ENCODE results near the gene TCF12.

Gene TCF12

DNA sequence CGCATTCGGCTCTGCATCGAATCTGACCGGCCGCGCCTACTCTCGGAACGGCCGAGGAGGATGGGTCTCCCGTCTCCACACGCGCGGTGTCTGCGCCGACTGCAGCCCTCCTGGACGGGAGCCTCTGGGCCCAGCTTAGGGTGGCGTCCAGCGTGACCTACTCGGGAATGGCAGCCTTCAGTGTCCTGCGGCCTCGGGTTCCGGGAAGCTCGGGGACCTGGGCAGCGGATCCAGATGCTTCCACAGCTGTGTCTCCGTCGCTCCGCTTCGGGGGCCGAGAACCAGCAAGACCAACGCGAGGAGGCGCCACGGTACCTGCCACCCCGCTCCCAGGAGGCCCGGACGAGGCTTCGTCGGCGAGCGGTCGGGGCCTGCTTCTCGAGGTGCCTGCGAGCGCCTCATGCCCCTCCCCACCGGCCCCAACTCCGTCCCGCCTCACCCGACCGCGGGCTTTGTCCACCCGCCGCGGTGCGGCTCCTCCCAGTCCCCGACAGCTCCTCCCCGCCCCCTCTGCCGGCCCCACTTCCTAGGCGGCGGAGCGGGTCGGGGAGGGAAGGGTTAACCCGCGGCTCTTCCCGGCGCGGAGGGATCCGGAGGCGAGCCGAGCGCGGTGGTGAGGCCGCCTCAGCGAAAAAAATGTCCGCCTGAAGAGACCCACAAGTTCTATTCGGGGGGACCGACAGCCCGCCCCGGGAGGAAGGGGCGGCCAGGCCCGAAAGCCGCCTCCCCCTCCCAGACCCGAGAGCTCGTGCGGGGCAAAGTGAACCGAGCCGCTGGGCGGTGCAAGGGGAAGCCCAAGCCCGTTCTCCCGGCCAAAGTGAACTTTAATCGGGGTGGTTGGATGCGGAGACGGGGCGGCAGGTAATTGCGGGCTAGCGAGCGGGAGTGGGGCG lies at the start of gene TCF12:
TSS of gene TCF12 (plus strand) at position 599 of the 893 bp plus-strand sequence. CDS start 1,270 bp downstream, outside the sequence.
- no peaks in the 10 kb centered on the region for H3K9me3 ChIP-seq (ENCODE audit: control insufficient read depth in 1 of 2, low read length in 2 of 2)
- H3K4me1 ChIP-seq (ENCODE audit: control insufficient read depth in 1 of 2, insufficient read depth in 2 of 2, low read length in 2 of 2), result peaks cover 22 to 33% of the 10 kb centered on the region in 2 donors
- peak within 1 kb of the TSS; percentile 89 for H3K27ac ChIP-seq (ENCODE audit: low read depth, low read length)
- H3K9ac ChIP-seq (ENCODE audit: low read depth in 1 of 2, low read length in 2 of 2), result peak within 1 kb of the TSS; percentile 82 to 91
- H3K36me3 ChIP-seq (ENCODE audit: control insufficient read depth in 1 of 2, insufficient read depth in 2 of 2, low read length in 2 of 2), result no peaks in the 10 kb centered on the region
- no peaks in the 10 kb centered on the region for H3K27me3 ChIP-seq (ENCODE audit: control insufficient read depth in 1 of 2, insufficient read depth in 2 of 2, low read length in 2 of 2)
- H3K4me3 ChIP-seq (ENCODE audit: low read depth in 1 of 2, low read length in 2 of 2), result peak within 1 kb of the TSS; percentile 92 to 94

GRCh38 chr15:56869573-56869972 lies 48.9 kb upstream of the TCF12 start:
- Histone ChIP-seq H3K4me3 (ENCODE audit: low read depth in 1 of 2, low read length in 2 of 2) (no peak overlapping the region), H3K27me3 (ENCODE audit: control insufficient read depth in 1 of 2, insufficient read depth in 2 of 2, low read length in 2 of 2) (no peaks in the 10 kb centered on the region), H3K27ac (ENCODE audit: low read depth, low read length) (no peak overlapping the region), H3K36me3 (ENCODE audit: control insufficient read depth in 1 of 2, insufficient read depth in 2 of 2, low read length in 2 of 2) (no peaks in the 10 kb centered on the region), H3K9me3 (ENCODE audit: control insufficient read depth in 1 of 2, low read length in 2 of 2) (no peaks in the 10 kb centered on the region), H3K4me1 (ENCODE audit: control insufficient read depth in 1 of 2, insufficient read depth in 2 of 2, low read length in 2 of 2) (no peaks in the 10 kb centered on the region), H3K9ac (ENCODE audit: low read depth in 1 of 2, low read length in 2 of 2) (no peak overlapping the region)

DNA sequence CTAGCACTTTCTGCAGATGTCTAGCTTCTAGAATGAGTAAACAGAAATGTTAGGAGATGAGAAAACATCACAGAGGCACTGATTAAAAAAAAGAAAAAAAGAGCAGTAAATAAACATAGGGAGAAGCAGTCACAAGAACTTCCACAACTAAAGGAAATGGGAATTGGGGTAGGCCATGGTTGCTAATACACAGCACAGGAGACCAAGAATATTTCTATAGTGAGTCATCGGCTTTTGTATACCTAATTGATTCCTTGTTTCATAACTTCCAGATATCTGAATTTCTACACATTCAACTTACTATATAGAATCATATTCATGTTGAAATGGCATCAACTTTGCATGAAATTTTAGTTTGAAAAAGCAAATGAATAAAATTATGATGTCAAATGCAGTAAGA lies 47.3 kb upstream of the TCF12 start:
- H3K9ac ChIP-seq (ENCODE audit: low read depth in 1 of 2, low read length in 2 of 2), result no peak overlapping the region
- no peaks in the 10 kb centered on the region for H3K27me3 ChIP-seq (ENCODE audit: control insufficient read depth in 1 of 2, insufficient read depth in 2 of 2, low read length in 2 of 2)
- no peaks in the 10 kb centered on the region for H3K4me1 ChIP-seq (ENCODE audit: control insufficient read depth in 1 of 2, insufficient read depth in 2 of 2, low read length in 2 of 2)
- no peak overlapping the region for H3K4me3 ChIP-seq (ENCODE audit: low read depth in 1 of 2, low read length in 2 of 2)
- no peaks in the 10 kb centered on the region for H3K9me3 ChIP-seq (ENCODE audit: control insufficient read depth in 1 of 2, low read length in 2 of 2)
- H3K36me3 ChIP-seq (ENCODE audit: control insufficient read depth in 1 of 2, insufficient read depth in 2 of 2, low read length in 2 of 2), result no peaks in the 10 kb centered on the region
- H3K27ac ChIP-seq (ENCODE audit: low read depth, low read length), result no peak overlapping the region

DNA sequence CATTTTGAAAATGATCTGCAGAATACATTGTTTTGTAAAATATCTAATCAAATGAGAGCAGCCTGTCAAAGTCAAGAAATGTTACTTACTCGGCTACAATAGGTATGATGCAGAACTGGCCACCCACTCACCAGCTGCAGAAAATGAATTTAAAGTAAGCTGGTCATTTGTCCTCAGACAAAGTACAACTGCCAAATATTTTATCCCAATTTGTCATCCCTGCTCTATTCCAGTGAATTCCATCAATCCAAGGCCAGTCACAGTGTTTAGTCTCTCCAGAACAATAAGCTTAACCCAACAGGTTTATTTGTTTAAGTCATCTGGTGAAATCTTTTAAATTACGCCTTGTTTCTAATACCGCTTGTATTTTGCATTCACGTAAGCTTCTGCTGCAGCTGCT lies 46.6 kb upstream of the TCF12 start:
- no peak overlapping the region for H3K27ac ChIP-seq (ENCODE audit: low read depth, low read length)
- no peaks in the 10 kb centered on the region for H3K27me3 ChIP-seq (ENCODE audit: control insufficient read depth in 1 of 2, insufficient read depth in 2 of 2, low read length in 2 of 2)
- no peaks in the 10 kb centered on the region for H3K9me3 ChIP-seq (ENCODE audit: control insufficient read depth in 1 of 2, low read length in 2 of 2)
- no peaks in the 10 kb centered on the region for H3K36me3 ChIP-seq (ENCODE audit: control insufficient read depth in 1 of 2, insufficient read depth in 2 of 2, low read length in 2 of 2)
- no peak overlapping the region for H3K9ac ChIP-seq (ENCODE audit: low read depth in 1 of 2, low read length in 2 of 2)
- no peak overlapping the region for H3K4me3 ChIP-seq (ENCODE audit: low read depth in 1 of 2, low read length in 2 of 2)
- H3K4me1 ChIP-seq (ENCODE audit: control insufficient read depth in 1 of 2, insufficient read depth in 2 of 2, low read length in 2 of 2), result no peaks in the 10 kb centered on the region

DNA sequence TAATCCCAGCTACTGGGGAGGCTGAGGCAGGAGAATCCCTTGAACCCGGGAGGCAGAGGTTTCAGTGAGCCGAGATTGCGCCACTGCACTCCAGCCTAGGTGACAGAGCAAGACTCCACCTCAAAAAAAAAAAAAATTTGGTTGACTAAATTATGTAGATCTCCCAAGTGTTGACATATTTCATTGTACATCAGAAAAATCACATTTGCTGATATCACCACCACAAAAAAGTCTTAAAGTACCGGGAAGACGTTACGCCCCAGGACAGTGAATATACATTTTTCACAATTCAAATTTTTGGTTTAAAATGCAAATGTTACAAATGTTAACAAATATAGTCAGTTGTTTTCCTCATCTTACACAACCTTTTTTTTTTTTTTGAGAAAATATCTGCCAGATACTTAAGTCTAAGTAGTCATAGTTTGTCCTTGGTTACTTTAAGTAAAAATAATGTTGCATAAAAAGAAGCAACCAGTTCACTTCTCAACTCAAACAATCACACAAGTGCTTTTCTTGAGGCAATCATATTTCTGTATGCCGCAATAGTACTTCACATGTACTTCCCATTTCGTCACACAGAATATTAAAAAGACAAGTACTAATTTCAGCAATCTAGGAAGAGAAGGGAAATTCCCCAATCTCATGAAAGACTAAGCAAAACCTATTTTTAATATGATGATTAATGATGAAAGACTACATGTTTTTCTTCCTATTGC lies 41.0 kb upstream of the TCF12 start:
- H3K9ac ChIP-seq (ENCODE audit: low read depth in 1 of 2, low read length in 2 of 2), result no peak overlapping the region
- H3K36me3 ChIP-seq (ENCODE audit: control insufficient read depth in 1 of 2, insufficient read depth in 2 of 2, low read length in 2 of 2), result no peaks in the 10 kb centered on the region
- no peaks in the 10 kb centered on the region for H3K27me3 ChIP-seq (ENCODE audit: control insufficient read depth in 1 of 2, insufficient read depth in 2 of 2, low read length in 2 of 2)
- no peaks in the 10 kb centered on the region for H3K9me3 ChIP-seq (ENCODE audit: control insufficient read depth in 1 of 2, low read length in 2 of 2)
- H3K4me1 ChIP-seq (ENCODE audit: control insufficient read depth in 1 of 2, insufficient read depth in 2 of 2, low read length in 2 of 2), result no peaks in the 10 kb centered on the region
- H3K27ac ChIP-seq (ENCODE audit: low read depth, low read length), result no peak overlapping the region
- no peak overlapping the region for H3K4me3 ChIP-seq (ENCODE audit: low read depth in 1 of 2, low read length in 2 of 2)

DNA sequence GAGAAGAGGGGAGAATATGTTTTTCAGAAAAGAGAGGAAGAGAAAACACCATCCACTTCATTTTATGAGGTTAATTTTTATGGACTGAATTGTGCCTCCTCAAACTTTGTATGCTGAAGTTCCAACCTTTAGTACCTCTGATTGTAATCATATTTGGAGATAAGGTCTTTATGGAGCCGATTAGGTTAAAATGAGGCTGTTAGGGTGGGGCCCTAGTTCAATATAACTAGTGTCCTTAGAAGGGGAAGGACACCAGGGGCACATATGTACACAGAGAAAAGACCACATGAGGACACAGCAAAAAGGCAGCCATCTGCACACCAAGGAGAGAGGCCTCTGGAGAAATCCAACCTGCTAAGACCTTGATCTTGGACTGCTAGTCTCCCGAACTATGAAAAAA lies 38.9 kb upstream of the TCF12 start:
- no peaks in the 10 kb centered on the region for H3K36me3 ChIP-seq (ENCODE audit: control insufficient read depth in 1 of 2, insufficient read depth in 2 of 2, low read length in 2 of 2)
- H3K9ac ChIP-seq (ENCODE audit: low read depth in 1 of 2, low read length in 2 of 2), result no peak overlapping the region
- no peak overlapping the region for H3K4me3 ChIP-seq (ENCODE audit: low read depth in 1 of 2, low read length in 2 of 2)
- no peak overlapping the region for H3K27ac ChIP-seq (ENCODE audit: low read depth, low read length)
- H3K4me1 ChIP-seq (ENCODE audit: control insufficient read depth in 1 of 2, insufficient read depth in 2 of 2, low read length in 2 of 2), result no peaks in the 10 kb centered on the region
- no peaks in the 10 kb centered on the region for H3K27me3 ChIP-seq (ENCODE audit: control insufficient read depth in 1 of 2, insufficient read depth in 2 of 2, low read length in 2 of 2)
- no peaks in the 10 kb centered on the region for H3K9me3 ChIP-seq (ENCODE audit: control insufficient read depth in 1 of 2, low read length in 2 of 2)

- no peaks in the 10 kb centered on the region for H3K27me3 ChIP-seq (ENCODE audit: control insufficient read depth in 1 of 2, insufficient read depth in 2 of 2, low read length in 2 of 2)
- no peaks in the 10 kb centered on the region for H3K36me3 ChIP-seq (ENCODE audit: control insufficient read depth in 1 of 2, insufficient read depth in 2 of 2, low read length in 2 of 2)
- H3K9me3 ChIP-seq (ENCODE audit: control insufficient read depth in 1 of 2, low read length in 2 of 2), result no peaks in the 10 kb centered on the region
- peaks cover 10 to 14% of the 10 kb centered on the region in 2 donors for H3K4me1 ChIP-seq (ENCODE audit: control insufficient read depth in 1 of 2, insufficient read depth in 2 of 2, low read length in 2 of 2)
- H3K27ac ChIP-seq (ENCODE audit: low read depth, low read length), result no peak overlapping the region
- no peak overlapping the region for H3K9ac ChIP-seq (ENCODE audit: low read depth in 1 of 2, low read length in 2 of 2)
- H3K4me3 ChIP-seq (ENCODE audit: low read depth in 1 of 2, low read length in 2 of 2), result no peak overlapping the region
Observed at GRCh38 chr15:56883088-56883487, 35.4 kb upstream of the TCF12 start.

- no peaks in the 10 kb centered on the region for H3K27me3 ChIP-seq (ENCODE audit: control insufficient read depth in 1 of 2, insufficient read depth in 2 of 2, low read length in 2 of 2)
- no peaks in the 10 kb centered on the region for H3K36me3 ChIP-seq (ENCODE audit: control insufficient read depth in 1 of 2, insufficient read depth in 2 of 2, low read length in 2 of 2)
- peak overlapping the region; percentile 97 for H3K27ac ChIP-seq (ENCODE audit: low read depth, low read length)
- H3K4me3 ChIP-seq (ENCODE audit: low read depth in 1 of 2, low read length in 2 of 2), result peak overlapping the region; percentile 82 to 89
- H3K9me3 ChIP-seq (ENCODE audit: control insufficient read depth in 1 of 2, low read length in 2 of 2), result no peaks in the 10 kb centered on the region
- H3K4me1 ChIP-seq (ENCODE audit: control insufficient read depth in 1 of 2, insufficient read depth in 2 of 2, low read length in 2 of 2), result peaks cover 15 to 16% of the 10 kb centered on the region in 2 donors
- H3K9ac ChIP-seq (ENCODE audit: low read depth in 1 of 2, low read length in 2 of 2), result peak overlapping the region; percentile 61 to 87
Observed at GRCh38 chr15:56886363-56886931, 32.0 kb upstream of the TCF12 start.

- Histone ChIP-seq H3K27ac (ENCODE audit: low read depth, low read length) (peak overlapping the region; percentile 97), H3K4me1 (ENCODE audit: control insufficient read depth in 1 of 2, insufficient read depth in 2 of 2, low read length in 2 of 2) (peaks cover 15 to 16% of the 10 kb centered on the region in 2 donors), H3K27me3 (ENCODE audit: control insufficient read depth in 1 of 2, insufficient read depth in 2 of 2, low read length in 2 of 2) (no peaks in the 10 kb centered on the region), H3K9ac (ENCODE audit: low read depth in 1 of 2, low read length in 2 of 2) (peak overlapping the region; percentile 78 to 87), H3K36me3 (ENCODE audit: control insufficient read depth in 1 of 2, insufficient read depth in 2 of 2, low read length in 2 of 2) (no peaks in the 10 kb centered on the region), H3K4me3 (ENCODE audit: low read depth in 1 of 2, low read length in 2 of 2) (peak overlapping the region; percentile 82 to 89), H3K9me3 (ENCODE audit: control insufficient read depth in 1 of 2, low read length in 2 of 2) (no peaks in the 10 kb centered on the region)
Observed at GRCh38 chr15:56886932-56887781, 31.3 kb upstream of the TCF12 start.

Measured in duodenal mucosa (tissue), 2 donors.